Panc1 (cell line): ENCODE data around the gene FPGS. TPM values are rescaled to one million over a fixed set of nuclear protein-coding genes. Genes with fewer than 3 reads are reported as not detected.

Experiments used
- ATAC-seq: fragments of 200-7000 bp; cut with Tn5 transposase; 2 replicates; pipeline ENCODE4 v1.9.1; 2020; ENCODE audit warnings: mild to moderate bottlenecking, moderate library complexity
- BruUV-seq: library from RNA; stranded (reverse); fragments of 400-500 nt; replicated peaks from 2 replicates; lab custom pipeline; 2021; lab: Mats Ljungman, UMichigan
- CTCF ChIA-PET: fragments of 300-600 bp; sonication (Branson Sonifier 250); formaldehyde crosslinking; loops from one replicate; lab custom pipeline; 2022; ENCODE audit warnings: antibody characterized with exemption; lab: Charles Lee
- POLR2A ChIA-PET: fragments of 300-600 bp; sonication (Branson Sonifier 250); formaldehyde crosslinking; loops from one replicate; lab custom pipeline; 2022; ENCODE audit warnings: antibody characterized with exemption; lab: Charles Lee
- DNase-seq: peaks from one replicate; pipeline ENCODE4 v3.0.0-alpha.2; 2010; ENCODE audit warnings: low read depth, low spot score
- H3K27ac ChIP-seq: 2 replicates; pipeline ENCODE4 v1.5.1; 2011; ENCODE audit warnings: mild to moderate bottlenecking, low read length, inconsistent platforms
- H3K27me3 ChIP-seq: fragments of 200-500 bp; sonication (Bioruptor generic); 2 replicates; pipeline ENCODE4 v1.6.0; 2014; ENCODE audit warnings: low read length, inconsistent platforms; ENCODE audit not compliant: control insufficient read depth, insufficient read depth
- H3K36me3 ChIP-seq: fragments of 200-500 bp; sonication (Bioruptor generic); 2 replicates; pipeline ENCODE4 v1.5.1; 2014; ENCODE audit warnings: inconsistent platforms, mild to moderate bottlenecking, low read length, moderate library complexity; ENCODE audit not compliant: control insufficient read depth, insufficient read depth
- H3K4me1 ChIP-seq: 2 replicates; pipeline ENCODE4 v1.5.1; 2011; ENCODE audit warnings: inconsistent platforms, mild to moderate bottlenecking, low read length, moderate library complexity; ENCODE audit not compliant: control insufficient read depth, insufficient read depth
- H3K4me3 ChIP-seq, 2 experiments: 2 replicates each; pipeline ENCODE4 v1.5.1; 2011 to 2012; ENCODE audit warnings: low read depth in 2 of 2, low read length in 2 of 2, mild to moderate bottlenecking in 2 of 2, inconsistent platforms in 1 of 2, moderate library complexity in 1 of 2
- H3K9me3 ChIP-seq: fragments of 200-500 bp; sonication (Bioruptor generic); 2 replicates; pipeline ENCODE4 v1.5.1; 2014; ENCODE audit warnings: low read depth, mild to moderate bottlenecking, inconsistent platforms, low read length, moderate library complexity; ENCODE audit not compliant: control insufficient read depth, insufficient read depth
- POLR2AphosphoS5 ChIP-seq: IDR thresholded peaks from 2 replicates; pipeline ENCODE4 v1.6.1; 2012; ENCODE audit warnings: mild to moderate bottlenecking, low read depth, low read length, moderate library complexity
- SIN3A ChIP-seq: IDR thresholded peaks from 2 replicates; pipeline ENCODE4 v1.6.1; 2012; ENCODE audit warnings: low read depth, mild to moderate bottlenecking, low read length, moderate library complexity, borderline replicate concordance; ENCODE audit not compliant: insufficient read depth
- TCF7L2 ChIP-seq: IDR thresholded peaks from 2 replicates; pipeline ENCODE4 v1.6.1; 2011; ENCODE audit warnings: mild to moderate bottlenecking, low read depth, low read length, inconsistent platforms
- in situ Hi-C: cut with HindIII; loops from 2 replicates; pipeline ENCODE4 v1.10.0; 2016; ENCODE audit warnings: low sequenced_read_pairs, low pct_unique_long_range_greater_than_20kb
- intact Hi-C: fragments of 100-400 bp; cut with micrococcal nuclease; formaldehyde crosslinking; loops from one replicate; pipeline ENCODE4 v1.10.0; 2022; ENCODE audit not compliant: unreplicated experiment
- total RNA-seq: library from RNA; stranded (reverse); gene quantifications from one replicate; pipeline ENCODE4 v1.2.1, GENCODE V29; 2021; ENCODE audit not compliant: unreplicated experiment
- TF ChIP-seq, protein P1 (sequence below), 2 experiments: IDR thresholded peaks; 2 replicates each; pipeline ENCODE4 v1.6.1; 2011 to 2012; ENCODE audit warnings: low read depth in 2 of 2, control low read depth in 1 of 2, low read length in 1 of 2, mild to moderate bottlenecking in 1 of 2, moderate library complexity in 1 of 2; ENCODE audit not compliant: insufficient read depth in 1 of 2
- TF ChIP-seq, protein P2 (sequence below): fragments of 450-650 bp; IDR thresholded peaks from 2 replicates; pipeline ENCODE4 v1.5.1; 2017; ENCODE audit warnings: mild to moderate bottlenecking

Gene FPGS
- total RNA-seq, 1 experiment from 2014 or later: 56.5 TPM

DNA sequence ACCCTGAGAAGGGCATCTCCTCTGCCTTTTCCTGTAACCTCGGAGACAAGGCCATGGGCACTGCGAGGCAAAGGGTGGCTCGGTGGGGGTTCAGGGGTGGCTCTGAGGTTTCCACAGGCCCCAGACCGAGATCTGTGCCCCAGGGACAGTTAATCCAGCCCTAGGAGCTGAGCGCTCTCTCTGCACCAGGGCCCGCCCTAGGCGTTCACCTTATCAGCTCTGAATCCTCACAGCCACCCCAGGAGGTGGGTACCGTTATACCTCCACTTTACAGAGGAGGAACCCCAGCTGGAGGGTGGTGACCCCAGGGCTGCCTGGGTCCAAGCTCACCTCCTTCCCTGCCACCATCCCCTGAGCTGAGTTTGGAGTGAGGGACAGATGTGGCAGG is 54.0 kb downstream of the FPGS start:
- DNase-seq (no peak), ATAC-seq (no peak)
- Histone ChIP-seq H3K9me3 (no peaks in the 10 kb centered on the region), H3K27me3 (no peaks in the 10 kb centered on the region), H3K4me1 (peaks cover 5% of the 10 kb centered on the region; the same call in 1 of the 2 replicates), H3K27ac (no peak overlapping the region), H3K4me3 (no peak overlapping the region), H3K36me3 (no peaks in the 10 kb centered on the region)
- TF ChIP-seq, protein P1, sequence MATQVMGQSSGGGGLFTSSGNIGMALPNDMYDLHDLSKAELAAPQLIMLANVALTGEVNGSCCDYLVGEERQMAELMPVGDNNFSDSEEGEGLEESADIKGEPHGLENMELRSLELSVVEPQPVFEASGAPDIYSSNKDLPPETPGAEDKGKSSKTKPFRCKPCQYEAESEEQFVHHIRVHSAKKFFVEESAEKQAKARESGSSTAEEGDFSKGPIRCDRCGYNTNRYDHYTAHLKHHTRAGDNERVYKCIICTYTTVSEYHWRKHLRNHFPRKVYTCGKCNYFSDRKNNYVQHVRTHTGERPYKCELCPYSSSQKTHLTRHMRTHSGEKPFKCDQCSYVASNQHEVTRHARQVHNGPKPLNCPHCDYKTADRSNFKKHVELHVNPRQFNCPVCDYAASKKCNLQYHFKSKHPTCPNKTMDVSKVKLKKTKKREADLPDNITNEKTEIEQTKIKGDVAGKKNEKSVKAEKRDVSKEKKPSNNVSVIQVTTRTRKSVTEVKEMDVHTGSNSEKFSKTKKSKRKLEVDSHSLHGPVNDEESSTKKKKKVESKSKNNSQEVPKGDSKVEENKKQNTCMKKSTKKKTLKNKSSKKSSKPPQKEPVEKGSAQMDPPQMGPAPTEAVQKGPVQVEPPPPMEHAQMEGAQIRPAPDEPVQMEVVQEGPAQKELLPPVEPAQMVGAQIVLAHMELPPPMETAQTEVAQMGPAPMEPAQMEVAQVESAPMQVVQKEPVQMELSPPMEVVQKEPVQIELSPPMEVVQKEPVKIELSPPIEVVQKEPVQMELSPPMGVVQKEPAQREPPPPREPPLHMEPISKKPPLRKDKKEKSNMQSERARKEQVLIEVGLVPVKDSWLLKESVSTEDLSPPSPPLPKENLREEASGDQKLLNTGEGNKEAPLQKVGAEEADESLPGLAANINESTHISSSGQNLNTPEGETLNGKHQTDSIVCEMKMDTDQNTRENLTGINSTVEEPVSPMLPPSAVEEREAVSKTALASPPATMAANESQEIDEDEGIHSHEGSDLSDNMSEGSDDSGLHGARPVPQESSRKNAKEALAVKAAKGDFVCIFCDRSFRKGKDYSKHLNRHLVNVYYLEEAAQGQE (IDR thresholded peaks at IDR 0.05; ENCODE audit: insufficient read depth in 1 of 2, low read depth in 2 of 2, low read length in 1 of 2): no peak
- no peak for TF ChIP-seq POLR2AphosphoS5
- in situ Hi-C loops: no loop called here
- no TSS peak for BruUV-seq
- intact Hi-C loops: no loop called here
- CTCF ChIA-PET: no interaction called here
- POLR2A ChIA-PET: no interaction called here

DNA sequence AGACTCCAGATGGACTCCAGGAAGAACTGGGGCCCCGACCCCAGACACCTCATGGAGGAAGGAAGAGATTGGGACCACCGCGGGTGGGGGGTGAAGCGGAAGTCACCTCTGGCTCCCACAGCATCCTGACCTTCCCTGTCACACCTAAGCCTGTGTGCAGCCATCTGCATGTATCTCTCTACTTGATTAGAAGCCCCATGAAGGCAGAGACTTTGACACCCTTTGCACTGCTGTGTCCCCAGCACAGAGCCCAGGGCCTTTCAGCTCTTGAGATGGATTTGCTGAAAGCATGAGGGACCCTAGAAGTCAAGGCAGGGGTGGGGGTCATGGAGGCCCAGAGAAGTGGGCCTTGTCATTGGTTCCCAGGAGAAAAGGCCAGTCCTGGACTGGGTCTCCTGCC is 54.6 kb downstream of the FPGS start:
- H3K4me1 ChIP-seq: peaks cover 5% of the 10 kb centered on the region; the same call in 1 of the 2 replicates
- CTCF ChIA-PET: no interaction called here
- no peaks in the 10 kb centered on the region for H3K27me3 ChIP-seq
- TF ChIP-seq SIN3A (no peak), POLR2AphosphoS5 (no peak), TCF7L2 (no peak)
- TF ChIP-seq, protein P2, sequence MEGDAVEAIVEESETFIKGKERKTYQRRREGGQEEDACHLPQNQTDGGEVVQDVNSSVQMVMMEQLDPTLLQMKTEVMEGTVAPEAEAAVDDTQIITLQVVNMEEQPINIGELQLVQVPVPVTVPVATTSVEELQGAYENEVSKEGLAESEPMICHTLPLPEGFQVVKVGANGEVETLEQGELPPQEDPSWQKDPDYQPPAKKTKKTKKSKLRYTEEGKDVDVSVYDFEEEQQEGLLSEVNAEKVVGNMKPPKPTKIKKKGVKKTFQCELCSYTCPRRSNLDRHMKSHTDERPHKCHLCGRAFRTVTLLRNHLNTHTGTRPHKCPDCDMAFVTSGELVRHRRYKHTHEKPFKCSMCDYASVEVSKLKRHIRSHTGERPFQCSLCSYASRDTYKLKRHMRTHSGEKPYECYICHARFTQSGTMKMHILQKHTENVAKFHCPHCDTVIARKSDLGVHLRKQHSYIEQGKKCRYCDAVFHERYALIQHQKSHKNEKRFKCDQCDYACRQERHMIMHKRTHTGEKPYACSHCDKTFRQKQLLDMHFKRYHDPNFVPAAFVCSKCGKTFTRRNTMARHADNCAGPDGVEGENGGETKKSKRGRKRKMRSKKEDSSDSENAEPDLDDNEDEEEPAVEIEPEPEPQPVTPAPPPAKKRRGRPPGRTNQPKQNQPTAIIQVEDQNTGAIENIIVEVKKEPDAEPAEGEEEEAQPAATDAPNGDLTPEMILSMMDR: no peak
- TF ChIP-seq, protein P1 (IDR thresholded peaks at IDR 0.05; ENCODE audit: insufficient read depth in 1 of 2, low read depth in 2 of 2, low read length in 1 of 2): no peak
- POLR2A ChIA-PET: no interaction called here
- intact Hi-C loops (no loop called here), in situ Hi-C loops (no loop called here)
- no peak for ATAC-seq
- no TSS peak for BruUV-seq
- no peak for DNase-seq
- no peaks in the 10 kb centered on the region for H3K36me3 ChIP-seq
- H3K27ac ChIP-seq: no peak overlapping the region
- no peaks in the 10 kb centered on the region for H3K9me3 ChIP-seq
- no peak overlapping the region for H3K4me3 ChIP-seq
